ENCODE results near the gene RAB40C. TPM values are rescaled to one million over a fixed set of nuclear protein-coding genes. Genes with fewer than 3 reads are reported as not detected.

The RAB40C gene
- total RNA-seq, 1 experiment from 2014 or later: 19.9 TPM

DNA sequence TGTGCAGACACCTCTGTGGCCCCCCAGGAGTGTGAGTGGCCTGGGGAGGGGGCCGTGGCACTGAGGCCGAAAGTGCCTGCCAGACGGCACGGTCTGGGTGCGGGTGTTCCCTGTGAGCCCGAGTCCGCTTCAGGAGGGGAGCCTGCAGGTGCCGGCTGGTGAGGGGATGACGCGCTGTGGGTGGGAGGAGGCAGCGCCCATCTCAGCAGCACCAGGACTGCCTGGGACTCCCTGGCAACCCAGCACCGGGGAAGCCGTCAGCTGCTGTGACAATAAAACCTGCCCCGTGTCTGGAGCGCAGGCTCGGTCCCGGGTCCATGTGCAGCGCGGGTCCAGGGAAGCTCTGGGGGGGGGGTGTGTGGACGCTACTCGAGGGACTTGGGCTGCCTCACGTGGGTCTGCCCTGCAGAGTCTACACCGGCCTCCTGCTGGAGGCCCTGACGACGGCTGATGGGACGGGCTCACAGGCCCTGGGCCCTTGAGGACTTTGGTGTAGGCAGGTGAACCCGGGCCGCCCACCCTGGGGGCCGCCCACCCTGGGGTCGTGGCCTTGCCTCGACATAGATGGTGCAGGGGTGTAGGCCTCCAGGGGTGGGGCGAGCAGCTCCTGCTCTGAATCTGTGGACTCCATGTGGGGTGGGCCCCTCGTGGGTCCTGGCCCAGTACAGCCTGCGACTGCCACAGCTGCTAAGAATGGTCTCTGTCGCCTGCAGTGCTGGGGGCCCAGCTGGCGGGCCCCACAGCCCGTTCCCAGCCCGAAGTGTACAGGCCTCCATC, 5.9 kb upstream of the RAB40C start:
- no TSS peak for BruUV-seq (replicated peaks)
- intact Hi-C loops (cut with micrococcal nuclease; ENCODE audit: unreplicated experiment): no loop called here
- Histone ChIP-seq H3K4me3 (ENCODE audit: low read depth, low read length, poor library complexity, severe bottlenecking) (no peak overlapping the region), H3K9me3 (ENCODE audit: low read depth, low read length, poor library complexity, severe bottlenecking) (no peaks in the 10 kb centered on the region), H3K27ac (ENCODE audit: low read depth, low read length, poor library complexity, severe bottlenecking) (no peak overlapping the region), H3K27me3 (replicated peaks; ENCODE audit: insufficient read depth, low read depth, low read length, poor library complexity) (no peaks in the 10 kb centered on the region), H3K4me1 (ENCODE audit: insufficient read depth, low read length, poor library complexity, severe bottlenecking) (peaks cover 28% of the 10 kb centered on the region), H3K36me3 (ENCODE audit: insufficient read depth, low read length, poor library complexity, severe bottlenecking) (no peaks in the 10 kb centered on the region)
- ChIA-PET POLR2A (ENCODE audit: low non-redundant PET) (no interaction called here), CTCF (interaction anchor here (0.9 kb wide), 1 partner anchor 518 kb away, joined by 12 read pairs; no protein-coding TSS in a partner anchor)
- DNase-seq (ENCODE audit: low spot score): peak; percentile 37
- TF ChIP-seq, protein P1, sequence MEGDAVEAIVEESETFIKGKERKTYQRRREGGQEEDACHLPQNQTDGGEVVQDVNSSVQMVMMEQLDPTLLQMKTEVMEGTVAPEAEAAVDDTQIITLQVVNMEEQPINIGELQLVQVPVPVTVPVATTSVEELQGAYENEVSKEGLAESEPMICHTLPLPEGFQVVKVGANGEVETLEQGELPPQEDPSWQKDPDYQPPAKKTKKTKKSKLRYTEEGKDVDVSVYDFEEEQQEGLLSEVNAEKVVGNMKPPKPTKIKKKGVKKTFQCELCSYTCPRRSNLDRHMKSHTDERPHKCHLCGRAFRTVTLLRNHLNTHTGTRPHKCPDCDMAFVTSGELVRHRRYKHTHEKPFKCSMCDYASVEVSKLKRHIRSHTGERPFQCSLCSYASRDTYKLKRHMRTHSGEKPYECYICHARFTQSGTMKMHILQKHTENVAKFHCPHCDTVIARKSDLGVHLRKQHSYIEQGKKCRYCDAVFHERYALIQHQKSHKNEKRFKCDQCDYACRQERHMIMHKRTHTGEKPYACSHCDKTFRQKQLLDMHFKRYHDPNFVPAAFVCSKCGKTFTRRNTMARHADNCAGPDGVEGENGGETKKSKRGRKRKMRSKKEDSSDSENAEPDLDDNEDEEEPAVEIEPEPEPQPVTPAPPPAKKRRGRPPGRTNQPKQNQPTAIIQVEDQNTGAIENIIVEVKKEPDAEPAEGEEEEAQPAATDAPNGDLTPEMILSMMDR (conservative IDR thresholded peaks at IDR 0.05; ENCODE audit: low read depth, low read length): no peak
- TF ChIP-seq EZH2 (IDR thresholded peaks at IDR 0.05; ENCODE audit: borderline replicate concordance, low read depth, low read length, poor library complexity, severe bottlenecking): no peak

GRCh38 chr16:585351-585750, 4.5 kb upstream of the RAB40C start:
- TF ChIP-seq, protein P1 (conservative IDR thresholded peaks at IDR 0.05; ENCODE audit: low read depth, low read length): no peak
- no peak for TF ChIP-seq EZH2 (IDR thresholded peaks at IDR 0.05; ENCODE audit: borderline replicate concordance, low read depth, low read length, poor library complexity, severe bottlenecking)
- BruUV-seq (replicated peaks): no TSS peak
- DNase-seq (ENCODE audit: low spot score): no peak
- Histone ChIP-seq H3K4me1 (ENCODE audit: insufficient read depth, low read length, poor library complexity, severe bottlenecking) (peaks cover 28% of the 10 kb centered on the region), H3K36me3 (ENCODE audit: insufficient read depth, low read length, poor library complexity, severe bottlenecking) (no peaks in the 10 kb centered on the region), H3K27ac (ENCODE audit: low read depth, low read length, poor library complexity, severe bottlenecking) (no peak overlapping the region), H3K27me3 (replicated peaks; ENCODE audit: insufficient read depth, low read depth, low read length, poor library complexity) (no peaks in the 10 kb centered on the region), H3K4me3 (ENCODE audit: low read depth, low read length, poor library complexity, severe bottlenecking) (no peak overlapping the region), H3K9me3 (ENCODE audit: low read depth, low read length, poor library complexity, severe bottlenecking) (no peaks in the 10 kb centered on the region)
- ChIA-PET CTCF (interaction anchor here (0.9 kb wide), 1 partner anchor 519 kb away, joined by 12 read pairs; no protein-coding TSS in a partner anchor), POLR2A (ENCODE audit: low non-redundant PET) (no interaction called here)
- intact Hi-C loops (cut with micrococcal nuclease; ENCODE audit: unreplicated experiment): loop anchor here (5.0 kb wide), 1 partner anchor 52 kb away; the partner anchor contains the start of gene METTL26

- no TSS peak for BruUV-seq (replicated peaks)
- Histone ChIP-seq H3K27ac (ENCODE audit: low read depth, low read length, poor library complexity, severe bottlenecking) (no peak overlapping the region), H3K36me3 (ENCODE audit: insufficient read depth, low read length, poor library complexity, severe bottlenecking) (no peaks in the 10 kb centered on the region), H3K9me3 (ENCODE audit: low read depth, low read length, poor library complexity, severe bottlenecking) (no peaks in the 10 kb centered on the region), H3K4me1 (ENCODE audit: insufficient read depth, low read length, poor library complexity, severe bottlenecking) (peaks cover 34% of the 10 kb centered on the region), H3K4me3 (ENCODE audit: low read depth, low read length, poor library complexity, severe bottlenecking) (no peak overlapping the region), H3K27me3 (replicated peaks; ENCODE audit: insufficient read depth, low read depth, low read length, poor library complexity) (no peaks in the 10 kb centered on the region)
- POLR2A ChIA-PET (ENCODE audit: low non-redundant PET): no interaction called here
- intact Hi-C loops (cut with micrococcal nuclease; ENCODE audit: unreplicated experiment): loop anchor here (5.0 kb wide), 1 partner anchor 51 kb away; the partner anchor contains the start of gene METTL26
- TF ChIP-seq, protein P1 (conservative IDR thresholded peaks at IDR 0.05; ENCODE audit: low read depth, low read length): no peak
- TF ChIP-seq EZH2 (IDR thresholded peaks at IDR 0.05; ENCODE audit: borderline replicate concordance, low read depth, low read length, poor library complexity, severe bottlenecking): no peak
- CTCF ChIA-PET: no interaction called here
- DNase-seq (ENCODE audit: low spot score): peak; percentile 63
These were observed 3.7 kb upstream of the RAB40C start for GRCh38 chr16:586047-586644.
